Activated CD4-positive, CD25-positive, alpha-beta regulatory T cell treated with anti-CD3 and anti-CD28 coated beads, Interleukin-2, amount 50 U/mL, for 16 hours (primary cell): ENCODE measurements around the gene RMND1.
"Not testable (repeated sequence)": the region's sequence is repeated elsewhere in the genome, so short reads cannot be mapped to it uniquely, and the experiment has no call there.

Experiments
- DNase-seq: peaks from one replicate; pipeline ENCODE4 v3.0.0-alpha.2; 2020; ENCODE audit warnings: low read depth, low spot score

Gene RMND1

DNA sequence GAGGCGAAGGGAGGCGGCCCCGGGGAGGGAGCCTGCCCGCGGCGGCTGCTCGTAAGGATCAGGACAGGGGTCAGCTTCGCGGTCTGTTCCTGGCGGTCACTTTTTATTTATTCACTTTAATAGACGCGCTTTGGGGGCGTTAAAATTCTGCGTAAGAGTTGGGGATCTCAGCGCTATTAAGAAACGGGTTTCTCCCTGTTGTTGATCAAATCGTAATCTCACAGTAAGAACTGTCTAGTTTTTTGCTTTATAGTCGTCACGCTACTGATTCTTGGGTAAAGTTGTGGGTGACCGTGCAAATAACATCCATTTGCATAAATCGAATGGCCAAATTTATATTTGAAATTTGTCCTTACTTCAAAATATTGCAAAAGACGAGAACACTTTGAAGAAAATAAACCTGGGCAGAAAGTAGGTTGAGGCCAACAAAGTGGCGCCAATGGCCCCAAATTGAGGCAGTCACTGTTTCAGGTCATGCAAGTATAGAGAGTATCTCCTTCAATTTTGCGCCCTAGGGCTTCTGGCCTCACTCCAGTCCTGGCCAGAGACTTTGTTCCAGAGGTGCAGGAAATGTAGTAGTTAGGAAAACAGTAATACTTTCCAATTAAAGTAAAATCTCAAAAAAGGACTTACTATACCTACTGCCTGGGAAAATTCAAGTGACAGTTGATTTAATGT lies 963 bp upstream of the RMND1 start:
- no peak for DNase-seq

- no peak for DNase-seq
Measured at GRCh38 chr6:151451417-151451949, 443 bp downstream of the RMND1 start.

GRCh38 chr6:151450928-151451327 lies 998 bp downstream of the RMND1 start:
- DNase-seq, result not testable (repeated sequence)

DNA sequence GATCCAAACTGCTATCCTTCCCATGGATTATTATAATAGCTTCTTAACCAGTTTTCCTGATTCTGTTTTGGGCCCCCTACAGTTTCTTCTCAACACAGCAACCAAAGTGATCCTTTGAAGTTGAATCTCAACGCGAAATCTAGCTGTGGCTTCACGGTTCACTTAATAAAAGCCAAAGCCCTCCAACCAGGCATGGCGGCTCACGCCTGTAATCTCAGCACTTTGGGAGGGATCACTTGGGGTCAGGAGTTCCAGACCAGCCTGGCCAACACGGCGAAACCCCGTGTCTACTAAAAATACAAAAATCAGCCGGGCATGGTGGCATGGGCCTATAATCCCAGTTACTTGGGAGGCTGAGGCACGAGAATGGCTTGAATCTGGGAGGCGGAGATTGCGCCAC lies 3.3 kb downstream of the RMND1 start:
- no peak for DNase-seq

- DNase-seq, result no peak
Measured at GRCh38 chr6:151447237-151447636, 4.7 kb downstream of the RMND1 start.

- no peak for DNase-seq
Measured at GRCh38 chr6:151445482-151445881, 6.4 kb downstream of the RMND1 start.

- DNase-seq, result no peak
Measured at GRCh38 chr6:151443911-151444621, 7.9 kb downstream of the RMND1 start.

- no peak for DNase-seq
Measured at GRCh38 chr6:151443454-151443853, 8.5 kb downstream of the RMND1 start.

GRCh38 chr6:151442371-151442770 lies 9.6 kb downstream of the RMND1 start:
- no peak for DNase-seq

- no peak for DNase-seq
Measured at GRCh38 chr6:151441390-151442166, 10.3 kb downstream of the RMND1 start.

GRCh38 chr6:151440930-151441329 lies 11.0 kb downstream of the RMND1 start:
- DNase-seq, result no peak

DNA sequence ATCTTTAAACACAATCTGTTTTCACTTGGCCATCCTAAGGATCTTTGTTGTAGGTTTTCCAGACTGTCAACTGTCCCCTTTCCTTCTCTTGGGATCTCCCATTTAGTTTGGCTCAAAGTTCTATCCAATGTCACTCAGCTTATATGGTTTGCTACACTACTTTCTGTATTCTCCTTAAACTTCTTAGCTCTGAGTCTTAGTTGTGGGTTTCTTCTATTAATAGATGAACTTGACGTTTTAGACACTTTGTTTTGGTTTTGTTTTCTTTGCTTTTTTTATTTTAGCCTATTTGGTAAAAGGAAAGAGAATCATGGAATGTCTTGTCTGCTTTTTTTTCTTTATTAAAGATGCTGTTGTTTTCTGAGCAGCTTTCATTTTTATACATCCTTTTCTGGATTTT lies 11.4 kb downstream of the RMND1 start:
- DNase-seq, result no peak

- DNase-seq, result no peak
Measured at GRCh38 chr6:151437401-151437800, 14.5 kb downstream of the RMND1 start.

DNA sequence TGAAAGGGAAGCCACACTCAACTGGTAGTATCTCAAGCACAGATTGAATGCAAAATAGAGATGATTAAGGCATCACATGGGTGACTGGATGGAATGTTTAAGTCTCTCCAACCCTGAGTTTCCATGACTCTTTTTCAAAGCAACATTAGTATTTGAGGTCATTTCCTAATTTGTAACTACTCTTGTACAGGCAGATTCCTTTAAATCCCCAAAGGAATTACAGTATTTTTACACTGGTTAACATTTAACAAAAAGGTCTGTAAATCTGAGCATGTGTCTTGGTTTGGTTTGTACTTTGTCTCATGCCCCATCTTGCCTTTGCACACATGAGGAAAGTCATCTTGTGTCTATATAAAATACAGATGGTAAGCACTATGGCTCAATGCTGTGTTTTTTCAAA lies 15.1 kb downstream of the RMND1 start:
- no peak for DNase-seq

GRCh38 chr6:151436300-151436699 lies 15.6 kb downstream of the RMND1 start:
- DNase-seq, result no peak

GRCh38 chr6:151434369-151434768 lies 17.6 kb downstream of the RMND1 start:
- no peak for DNase-seq

GRCh38 chr6:151432651-151433050 lies 19.3 kb downstream of the RMND1 start:
- DNase-seq, result no peak

- no peak for DNase-seq
Measured at GRCh38 chr6:151431337-151431736, 20.6 kb downstream of the RMND1 start.

DNA sequence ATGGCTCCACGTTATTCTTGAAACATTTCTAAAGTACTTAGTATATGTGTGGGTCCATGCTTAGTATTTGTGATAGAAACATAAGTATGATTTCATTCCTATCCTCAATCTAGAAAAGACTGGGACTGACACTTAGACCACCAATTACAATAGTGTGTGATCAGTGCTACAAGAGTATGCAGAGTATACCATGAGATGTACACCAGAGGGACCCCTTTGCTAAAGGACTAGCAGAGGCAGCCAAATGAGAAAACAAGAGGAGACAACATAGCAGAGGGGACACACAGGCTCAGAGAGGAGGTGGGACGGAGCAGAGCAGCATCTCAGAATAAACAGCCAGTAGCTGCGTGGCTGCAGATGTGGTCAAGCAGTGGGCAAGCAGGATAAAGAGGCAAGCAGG lies 21.0 kb downstream of the RMND1 start:
- DNase-seq, result no peak

GRCh38 chr6:151428093-151428735 lies 23.7 kb downstream of the RMND1 start:
- no peak for DNase-seq

GRCh38 chr6:151425561-151425960 lies 26.4 kb downstream of the RMND1 start:
- DNase-seq, result no peak

DNA sequence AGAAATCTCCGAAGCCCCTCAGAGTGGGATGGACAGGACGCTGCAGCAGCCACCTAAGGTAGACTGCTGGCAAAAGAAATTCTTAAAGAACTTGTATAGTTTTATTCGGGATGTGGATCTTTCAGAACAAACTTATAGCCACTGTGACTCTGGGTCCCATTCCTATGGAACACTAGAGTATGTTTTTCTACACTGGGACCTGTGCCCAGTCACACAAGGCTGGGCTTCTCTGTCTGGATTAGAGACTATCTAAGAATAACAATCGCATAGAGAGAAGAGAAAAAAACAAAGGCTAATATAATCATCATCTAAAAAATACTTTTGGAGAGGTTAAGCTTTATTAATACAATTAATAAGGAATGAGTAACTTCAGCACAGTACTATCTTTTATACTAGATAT lies 28.9 kb downstream of the RMND1 start:
- DNase-seq, result no peak
